ENCODE results near the gene PLPP1. TPM values are rescaled to one million over a fixed set of nuclear protein-coding genes. Genes with fewer than 3 reads are reported as not detected.

The PLPP1 gene
- total RNA-seq, 1 donor from 2014 or later = 7.9 TPM

DNA sequence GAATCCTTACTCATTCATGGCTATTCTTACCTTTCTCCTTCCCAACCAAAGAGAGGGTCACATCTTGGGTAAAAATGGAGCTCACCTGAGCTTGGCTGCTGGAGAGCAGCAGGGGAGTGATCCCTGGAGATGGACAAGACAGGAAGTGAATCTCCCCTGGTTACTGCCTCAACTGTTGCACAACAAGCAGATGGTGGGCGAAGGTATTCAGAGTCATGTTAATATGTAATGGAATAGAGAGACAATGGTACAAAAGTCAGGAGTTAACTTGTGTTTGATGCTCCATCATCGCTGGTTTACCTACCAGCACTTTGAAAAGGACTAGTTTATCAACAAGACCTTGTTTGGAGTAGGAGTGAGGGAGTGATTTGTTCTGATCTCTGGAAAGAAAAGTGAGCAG lies 13.0 kb upstream of the PLPP1 start:
- Mint-ChIP-seq H3K4me3 (ENCODE audit: low read depth) (no peak overlapping the region), H3K27me3 (no peaks in the 10 kb centered on the region), H3K36me3 (ENCODE audit: insufficient read depth) (no peaks in the 10 kb centered on the region), H3K4me1 (ENCODE audit: low read depth) (no peaks in the 10 kb centered on the region), H3K9me3 (ENCODE audit: low read depth) (no peaks in the 10 kb centered on the region), H3K27ac (no peak overlapping the region)
- DNase-seq (ENCODE audit: low spot score, unreplicated experiment) = no peak
- TF ChIP-seq, protein P1, sequence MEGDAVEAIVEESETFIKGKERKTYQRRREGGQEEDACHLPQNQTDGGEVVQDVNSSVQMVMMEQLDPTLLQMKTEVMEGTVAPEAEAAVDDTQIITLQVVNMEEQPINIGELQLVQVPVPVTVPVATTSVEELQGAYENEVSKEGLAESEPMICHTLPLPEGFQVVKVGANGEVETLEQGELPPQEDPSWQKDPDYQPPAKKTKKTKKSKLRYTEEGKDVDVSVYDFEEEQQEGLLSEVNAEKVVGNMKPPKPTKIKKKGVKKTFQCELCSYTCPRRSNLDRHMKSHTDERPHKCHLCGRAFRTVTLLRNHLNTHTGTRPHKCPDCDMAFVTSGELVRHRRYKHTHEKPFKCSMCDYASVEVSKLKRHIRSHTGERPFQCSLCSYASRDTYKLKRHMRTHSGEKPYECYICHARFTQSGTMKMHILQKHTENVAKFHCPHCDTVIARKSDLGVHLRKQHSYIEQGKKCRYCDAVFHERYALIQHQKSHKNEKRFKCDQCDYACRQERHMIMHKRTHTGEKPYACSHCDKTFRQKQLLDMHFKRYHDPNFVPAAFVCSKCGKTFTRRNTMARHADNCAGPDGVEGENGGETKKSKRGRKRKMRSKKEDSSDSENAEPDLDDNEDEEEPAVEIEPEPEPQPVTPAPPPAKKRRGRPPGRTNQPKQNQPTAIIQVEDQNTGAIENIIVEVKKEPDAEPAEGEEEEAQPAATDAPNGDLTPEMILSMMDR (IDR thresholded peaks at IDR 0.05; ENCODE audit: unreplicated experiment) = no peak

DNA sequence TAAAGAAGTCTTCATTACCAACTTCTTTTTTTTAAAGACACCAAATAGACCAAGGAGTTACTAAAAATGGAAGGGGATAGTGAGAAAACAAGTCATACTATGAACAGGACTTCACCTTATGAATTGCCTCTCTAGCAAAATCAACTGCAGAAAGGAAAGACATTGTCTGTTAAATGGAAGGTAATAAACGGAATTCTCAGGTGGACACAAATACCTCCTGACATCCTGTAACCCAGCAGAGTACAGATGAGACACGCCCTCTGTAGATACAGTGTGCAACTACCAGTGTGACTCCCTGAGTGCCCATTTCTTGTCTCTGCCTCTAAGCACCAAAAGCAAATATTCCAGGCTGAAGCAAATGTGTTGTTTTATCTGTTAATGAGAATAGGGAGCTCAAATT lies 12.2 kb upstream of the PLPP1 start:
- Mint-ChIP-seq H3K9me3 (ENCODE audit: low read depth) (no peaks in the 10 kb centered on the region), H3K4me1 (ENCODE audit: low read depth) (no peaks in the 10 kb centered on the region), H3K27ac (no peak overlapping the region), H3K4me3 (ENCODE audit: low read depth) (no peak overlapping the region), H3K36me3 (ENCODE audit: insufficient read depth) (no peaks in the 10 kb centered on the region), H3K27me3 (no peaks in the 10 kb centered on the region)
- DNase-seq (ENCODE audit: low spot score, unreplicated experiment) = no peak
- TF ChIP-seq, protein P1 (IDR thresholded peaks at IDR 0.05; ENCODE audit: unreplicated experiment) = no peak

DNA sequence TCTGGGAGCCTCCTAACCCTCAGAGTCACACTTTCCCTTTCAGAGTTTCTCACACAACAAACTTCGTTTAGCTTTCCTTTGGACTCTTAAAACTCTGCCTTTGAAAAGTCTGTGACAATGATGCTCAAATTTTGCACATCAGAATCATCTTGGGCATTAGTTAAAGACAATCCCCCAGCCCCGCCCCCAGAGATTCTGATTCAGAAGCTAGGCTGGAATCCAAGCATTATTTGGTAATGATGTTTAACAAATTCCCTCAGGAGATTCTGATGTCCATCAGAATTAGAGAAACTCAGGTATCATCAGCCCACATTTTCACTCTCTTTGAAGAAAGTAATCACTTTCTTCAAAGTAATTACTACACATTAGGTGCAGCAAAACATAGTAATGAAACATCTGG lies 9.6 kb upstream of the PLPP1 start:
- TF ChIP-seq, protein P1 (IDR thresholded peaks at IDR 0.05; ENCODE audit: unreplicated experiment) = no peak
- no peak for DNase-seq (ENCODE audit: low spot score, unreplicated experiment)
- Mint-ChIP-seq H3K4me1 (ENCODE audit: low read depth) (no peaks in the 10 kb centered on the region), H3K27me3 (peaks cover 6% of the 10 kb centered on the region), H3K27ac (no peak overlapping the region), H3K9me3 (ENCODE audit: low read depth) (no peaks in the 10 kb centered on the region), H3K36me3 (ENCODE audit: insufficient read depth) (no peaks in the 10 kb centered on the region), H3K4me3 (ENCODE audit: low read depth) (no peak overlapping the region)

DNA sequence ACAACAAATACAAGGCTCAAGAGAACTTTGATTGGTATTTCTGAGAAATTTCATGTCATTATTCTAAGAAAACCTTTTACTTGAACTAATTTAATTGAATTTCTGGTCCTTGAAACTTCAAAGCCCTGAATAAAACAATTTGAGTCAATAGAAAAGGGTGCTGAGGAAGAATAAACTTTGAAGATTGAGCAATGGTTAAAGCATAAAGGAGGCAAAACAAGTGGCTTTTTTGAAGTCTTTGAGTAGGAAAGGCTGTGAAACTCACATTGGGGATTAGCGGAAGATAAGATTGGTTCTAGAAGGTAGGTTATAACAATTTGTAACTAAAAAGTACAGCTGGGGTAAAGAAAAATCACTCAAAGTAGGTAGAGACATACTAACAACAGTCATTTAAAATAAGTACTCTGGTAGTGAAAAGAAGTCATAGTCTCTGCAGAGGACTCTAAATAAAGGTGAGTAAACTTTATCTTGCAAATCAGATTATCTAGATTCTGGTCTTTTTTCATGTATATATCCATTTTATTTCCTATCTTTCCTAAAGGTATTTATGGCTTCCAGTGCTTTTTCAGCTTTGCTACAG lies 6.4 kb upstream of the PLPP1 start:
- Mint-ChIP-seq H3K27me3 (peaks cover 8% of the 10 kb centered on the region), H3K27ac (no peak overlapping the region), H3K9me3 (ENCODE audit: low read depth) (no peaks in the 10 kb centered on the region), H3K36me3 (ENCODE audit: insufficient read depth) (no peaks in the 10 kb centered on the region), H3K4me1 (ENCODE audit: low read depth) (no peaks in the 10 kb centered on the region), H3K4me3 (ENCODE audit: low read depth) (no peak overlapping the region)
- TF ChIP-seq, protein P1 (IDR thresholded peaks at IDR 0.05; ENCODE audit: unreplicated experiment) = no peak
- no peak for DNase-seq (ENCODE audit: low spot score, unreplicated experiment)

DNA sequence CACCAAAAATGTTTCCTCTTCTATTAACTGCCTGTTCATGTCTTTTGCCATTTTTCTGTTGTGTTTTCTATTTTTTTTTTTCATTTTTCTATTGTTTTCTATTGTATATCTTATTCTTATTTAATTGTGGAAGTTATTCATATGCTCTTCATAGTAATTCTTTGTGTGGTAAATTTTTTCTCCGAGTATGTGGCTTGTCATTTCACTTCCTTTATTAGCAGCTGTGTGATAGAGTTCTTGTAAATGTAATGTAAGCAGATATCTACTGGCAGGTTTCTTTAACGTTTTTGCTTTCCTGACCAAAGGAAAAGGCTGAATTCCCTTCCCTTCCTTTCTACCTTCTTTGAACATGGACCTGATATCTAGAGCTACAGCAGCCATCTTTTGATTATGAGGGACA lies 5.8 kb upstream of the PLPP1 start:
- Mint-ChIP-seq H3K27me3 (peaks cover 11% of the 10 kb centered on the region), H3K36me3 (ENCODE audit: insufficient read depth) (no peaks in the 10 kb centered on the region), H3K4me1 (ENCODE audit: low read depth) (peaks cover 1% of the 10 kb centered on the region), H3K4me3 (ENCODE audit: low read depth) (no peak overlapping the region), H3K9me3 (ENCODE audit: low read depth) (no peaks in the 10 kb centered on the region), H3K27ac (no peak overlapping the region)
- TF ChIP-seq, protein P1 (IDR thresholded peaks at IDR 0.05; ENCODE audit: unreplicated experiment) = no peak
- no peak for DNase-seq (ENCODE audit: low spot score, unreplicated experiment)
